ENCODE results near the gene HK2. TPM values are rescaled to one million over a fixed set of nuclear protein-coding genes. Genes with fewer than 3 reads are reported as not detected.
"Not testable (repeated sequence)": the region's sequence is repeated elsewhere in the genome, so short reads cannot be mapped to it uniquely, and the experiment has no call there.

HK2 gene
- total and polyA plus RNA-seq, 5 donors from 2014 or later: 2.7 to 11.4 (median 4.9) TPM

- ATAC-seq (ENCODE audit: low read depth in 2 of 2): no peak
These were observed 12.6 kb downstream of the HK2 start for GRCh38 chr2:74846481-74846880.

GRCh38 chr2:74847070-74847858 lies 13.3 kb downstream of the HK2 start:
- Histone ChIP-seq H3K36me3 (ENCODE audit: control insufficient read depth, insufficient read depth, low read length) (no peaks in the 10 kb centered on the region), H3K27ac (ENCODE audit: insufficient read depth, low read length, poor library complexity, severe bottlenecking) (peak overlapping the region; percentile 52), H3K27me3 (ENCODE audit: control insufficient read depth, insufficient read depth, low read length) (no peaks in the 10 kb centered on the region), H3K9me3 (ENCODE audit: control insufficient read depth in 2 of 2, low read length in 2 of 2) (no peaks in the 10 kb centered on the region), H3K4me1 (ENCODE audit: control insufficient read depth, insufficient read depth, low read length, poor library complexity, severe bottlenecking) (peaks cover 86% of the 10 kb centered on the region), H3K4me3 (ENCODE audit: low read depth, low read length) (no peak overlapping the region)
- DNase-seq: no peak
- Mint-ChIP-seq H3K4me3 (peak overlapping the region in 2 of 4 donors; percentile 48 to 55), H3K4me1 (peaks cover 20 to 94% (median 80%) of the 10 kb centered on the region in 4 donors), H3K36me3 (no peaks in the 10 kb centered on the region), H3K27ac (peak overlapping the region; percentile 79 to 89 (median 84)), H3K27me3 (peaks cover 4% of the 10 kb centered on the region), H3K9me3 (no peaks in the 10 kb centered on the region)
- no peak for ATAC-seq (ENCODE audit: low read depth in 2 of 2)

More at GRCh38 chr2:74846481-74846880, 12.6 kb downstream of the HK2 start:
- H3K27ac ChIP-seq (ENCODE audit: insufficient read depth, low read length, poor library complexity, severe bottlenecking): no peak overlapping the region
- Mint-ChIP-seq H3K27ac (peak overlapping the region; percentile 72 to 84 (median 79)), H3K4me3 (peak overlapping the region; percentile 21 to 55 (median 48)), H3K27me3 (peaks cover 4% of the 10 kb centered on the region), H3K36me3 (no peaks in the 10 kb centered on the region), H3K9me3 (no peaks in the 10 kb centered on the region), H3K4me1 (peaks cover 20 to 99% (median 81%) of the 10 kb centered on the region in 4 donors)
- peaks cover 94% of the 10 kb centered on the region for H3K4me1 ChIP-seq (ENCODE audit: control insufficient read depth, insufficient read depth, low read length, poor library complexity, severe bottlenecking)
- no peak overlapping the region for H3K4me3 ChIP-seq (ENCODE audit: low read depth, low read length)
- no peaks in the 10 kb centered on the region for H3K9me3 ChIP-seq (ENCODE audit: control insufficient read depth in 2 of 2, low read length in 2 of 2)
- no peaks in the 10 kb centered on the region for H3K36me3 ChIP-seq (ENCODE audit: control insufficient read depth, insufficient read depth, low read length)
- H3K27me3 ChIP-seq (ENCODE audit: control insufficient read depth, insufficient read depth, low read length): no peaks in the 10 kb centered on the region
- DNase-seq: no peak

DNA sequence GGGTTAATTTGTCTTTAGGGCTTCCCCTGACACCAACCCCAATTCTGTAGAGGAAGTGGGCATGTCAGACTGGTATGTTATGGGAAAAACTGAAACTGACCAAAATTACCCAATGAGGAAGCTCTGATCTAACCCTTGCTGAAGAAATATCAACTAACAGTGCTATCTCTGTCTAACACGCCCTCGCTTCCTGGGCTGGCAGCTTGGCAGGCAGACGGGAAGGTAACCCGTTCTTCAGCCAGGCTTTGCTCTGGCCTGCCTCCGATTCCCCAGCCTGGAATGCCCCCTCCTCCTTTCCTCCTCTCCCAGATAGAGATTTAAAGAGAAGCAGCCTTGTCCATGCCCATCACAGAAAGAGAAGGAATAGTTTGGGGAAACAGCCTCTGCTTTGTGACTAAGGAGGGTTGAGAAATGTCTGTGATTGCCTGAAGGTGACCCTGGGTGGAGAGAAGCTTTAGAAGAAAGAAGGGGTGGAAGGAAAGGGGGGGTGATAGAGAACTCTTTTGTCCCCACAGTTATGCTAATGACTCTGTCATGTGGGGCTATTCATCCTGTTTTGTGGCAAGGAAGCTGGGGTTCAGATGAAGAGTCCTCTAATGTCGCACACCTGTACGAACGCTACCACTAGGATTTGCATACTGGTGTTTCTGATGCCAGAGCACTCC lies 15.4 kb downstream of the HK2 start:
- H3K4me3 ChIP-seq (ENCODE audit: low read depth, low read length): peak overlapping the region; percentile 79
- DNase-seq (peak; percentile 21 to 87 (median 74)), ATAC-seq (ENCODE audit: low read depth in 2 of 2) (peak; percentile 79 to 80)
- H3K36me3 Mint-ChIP-seq: no peaks in the 10 kb centered on the region
- no peaks in the 10 kb centered on the region for H3K9me3 Mint-ChIP-seq
- no peaks in the 10 kb centered on the region for H3K27me3 Mint-ChIP-seq
- H3K27me3 ChIP-seq (ENCODE audit: control insufficient read depth, insufficient read depth, low read length): no peaks in the 10 kb centered on the region
- H3K27ac Mint-ChIP-seq: peak overlapping the region; percentile 94 to 100 (median 99)
- no peaks in the 10 kb centered on the region for H3K36me3 ChIP-seq (ENCODE audit: control insufficient read depth, insufficient read depth, low read length)
- peaks cover 13 to 78% (median 64%) of the 10 kb centered on the region in 4 donors for H3K4me1 Mint-ChIP-seq
- no peaks in the 10 kb centered on the region for H3K9me3 ChIP-seq (ENCODE audit: control insufficient read depth in 2 of 2, low read length in 2 of 2)
- H3K27ac ChIP-seq (ENCODE audit: insufficient read depth, low read length, poor library complexity, severe bottlenecking): peak overlapping the region; percentile 87
- H3K4me3 Mint-ChIP-seq: peak overlapping the region; percentile 77 to 90 (median 82)
- H3K4me1 ChIP-seq (ENCODE audit: control insufficient read depth, insufficient read depth, low read length, poor library complexity, severe bottlenecking): peaks cover 66% of the 10 kb centered on the region

DNA sequence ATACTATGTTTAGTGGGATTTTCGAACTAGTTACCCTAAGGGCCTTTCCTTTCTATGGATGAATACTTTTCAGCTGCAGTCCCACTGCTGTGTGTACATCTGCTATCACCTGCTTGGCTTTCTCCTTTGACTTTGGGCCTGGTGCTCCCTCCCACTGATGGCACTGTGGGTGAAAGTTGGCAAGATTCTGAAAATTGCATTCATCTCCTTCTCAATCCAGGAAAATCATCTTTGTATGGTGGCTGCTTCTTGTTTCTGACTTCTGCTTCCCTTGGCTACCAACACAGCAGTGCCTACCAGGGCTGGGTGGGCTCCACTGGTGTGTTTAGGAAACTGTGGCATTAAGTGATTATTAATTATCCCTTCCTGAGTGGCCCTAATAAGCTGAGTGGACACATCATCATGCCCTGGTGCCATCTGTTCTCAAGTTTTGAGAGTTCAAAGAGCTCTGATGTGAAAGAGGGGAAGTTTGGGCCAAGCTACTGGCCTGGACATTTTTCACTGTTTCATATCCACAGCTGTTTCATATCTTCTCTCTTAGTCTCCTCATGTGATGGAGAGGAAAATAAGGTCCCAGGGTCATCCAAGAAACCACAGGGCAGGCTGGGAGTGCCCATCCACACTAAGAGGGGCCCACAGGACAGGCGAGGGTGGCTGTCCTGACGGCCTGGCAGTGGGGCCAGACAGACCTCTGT lies 16.7 kb downstream of the HK2 start:
- Mint-ChIP-seq H3K4me3 (peak overlapping the region in 3 of 4 donors; percentile 22 to 77 (median 28)), H3K27me3 (no peaks in the 10 kb centered on the region), H3K4me1 (peaks cover 13 to 71% (median 56%) of the 10 kb centered on the region in 4 donors), H3K36me3 (peaks cover 6% of the 10 kb centered on the region), H3K27ac (peak overlapping the region; percentile 94 to 100 (median 99)), H3K9me3 (no peaks in the 10 kb centered on the region)
- no peaks in the 10 kb centered on the region for H3K27me3 ChIP-seq (ENCODE audit: control insufficient read depth, insufficient read depth, low read length)
- ATAC-seq (ENCODE audit: low read depth in 2 of 2) (no peak), DNase-seq (no peak)
- H3K4me1 ChIP-seq (ENCODE audit: control insufficient read depth, insufficient read depth, low read length, poor library complexity, severe bottlenecking): peaks cover 53% of the 10 kb centered on the region
- H3K36me3 ChIP-seq (ENCODE audit: control insufficient read depth, insufficient read depth, low read length): no peaks in the 10 kb centered on the region
- H3K27ac ChIP-seq (ENCODE audit: insufficient read depth, low read length, poor library complexity, severe bottlenecking): peak overlapping the region; percentile 87
- no peaks in the 10 kb centered on the region for H3K9me3 ChIP-seq (ENCODE audit: control insufficient read depth in 2 of 2, low read length in 2 of 2)
- H3K4me3 ChIP-seq (ENCODE audit: low read depth, low read length): peak overlapping the region; percentile 79

- Mint-ChIP-seq H3K4me1 (peaks cover 13 to 68% (median 53%) of the 10 kb centered on the region in 4 donors), H3K27me3 (no peaks in the 10 kb centered on the region), H3K36me3 (peaks cover 7% of the 10 kb centered on the region), H3K4me3 (peak overlapping the region in 1 of 4 donors; percentile 13), H3K9me3 (no peaks in the 10 kb centered on the region), H3K27ac (peak overlapping the region; percentile 23 to 94 (median 83))
- DNase-seq (no peak), ATAC-seq (ENCODE audit: low read depth in 2 of 2) (no peak)
- Histone ChIP-seq H3K27ac (ENCODE audit: insufficient read depth, low read length, poor library complexity, severe bottlenecking) (peak overlapping the region; percentile 87), H3K4me3 (ENCODE audit: low read depth, low read length) (no peak overlapping the region), H3K4me1 (ENCODE audit: control insufficient read depth, insufficient read depth, low read length, poor library complexity, severe bottlenecking) (peaks cover 48% of the 10 kb centered on the region), H3K27me3 (ENCODE audit: control insufficient read depth, insufficient read depth, low read length) (no peaks in the 10 kb centered on the region), H3K36me3 (ENCODE audit: control insufficient read depth, insufficient read depth, low read length) (no peaks in the 10 kb centered on the region), H3K9me3 (ENCODE audit: control insufficient read depth in 2 of 2, low read length in 2 of 2) (no peaks in the 10 kb centered on the region)
These were observed 17.3 kb downstream of the HK2 start for GRCh38 chr2:74851191-74851566.

DNA sequence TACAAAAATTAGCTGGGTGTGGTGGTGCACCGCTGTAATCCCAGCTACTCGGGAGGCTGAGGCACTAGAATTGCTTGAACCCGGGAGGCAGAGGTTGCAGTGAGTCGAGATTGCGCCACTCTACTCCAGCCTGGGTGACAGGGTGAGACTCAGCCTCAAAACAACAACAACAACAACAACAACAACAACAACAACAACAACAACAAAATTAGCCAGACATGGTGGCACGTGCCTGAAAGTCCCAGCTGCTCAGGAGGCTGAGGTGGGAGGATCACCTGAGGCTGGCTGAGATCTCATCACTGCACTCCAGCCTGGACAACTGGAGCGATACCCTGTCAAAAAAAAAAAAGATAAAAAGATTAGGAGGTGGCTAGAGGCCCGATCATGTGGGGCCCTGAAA lies 19.4 kb downstream of the HK2 start:
- not testable (repeated sequence) for H3K9me3 ChIP-seq (ENCODE audit: control insufficient read depth in 2 of 2, low read length in 2 of 2); H3K36me3 ChIP-seq (ENCODE audit: control insufficient read depth, insufficient read depth, low read length); H3K27ac ChIP-seq (ENCODE audit: insufficient read depth, low read length, poor library complexity, severe bottlenecking); H3K27me3 Mint-ChIP-seq; H3K9me3 Mint-ChIP-seq; ATAC-seq (ENCODE audit: low read depth in 2 of 2); H3K27me3 ChIP-seq (ENCODE audit: control insufficient read depth, insufficient read depth, low read length); H3K4me3 ChIP-seq (ENCODE audit: low read depth, low read length); DNase-seq; H3K27ac Mint-ChIP-seq
- H3K4me3 Mint-ChIP-seq: peak overlapping the region in 1 of 4 donors; percentile 78
- peaks cover 13 to 50% (median 39%) of the 10 kb centered on the region in 4 donors for H3K4me1 Mint-ChIP-seq
- H3K36me3 Mint-ChIP-seq: peaks cover 11% of the 10 kb centered on the region
- H3K4me1 ChIP-seq (ENCODE audit: control insufficient read depth, insufficient read depth, low read length, poor library complexity, severe bottlenecking): peaks cover 29% of the 10 kb centered on the region

GRCh38 chr2:74854401-74854800 lies 20.5 kb downstream of the HK2 start:
- H3K4me3 ChIP-seq (ENCODE audit: low read depth, low read length): no peak overlapping the region
- H3K36me3 Mint-ChIP-seq: peaks cover 11% of the 10 kb centered on the region
- H3K36me3 ChIP-seq (ENCODE audit: control insufficient read depth, insufficient read depth, low read length): no peaks in the 10 kb centered on the region
- no peaks in the 10 kb centered on the region for H3K9me3 ChIP-seq (ENCODE audit: control insufficient read depth in 2 of 2, low read length in 2 of 2)
- no peaks in the 10 kb centered on the region for H3K9me3 Mint-ChIP-seq
- H3K27me3 ChIP-seq (ENCODE audit: control insufficient read depth, insufficient read depth, low read length): no peaks in the 10 kb centered on the region
- ATAC-seq (ENCODE audit: low read depth in 2 of 2) (no peak), DNase-seq (no peak)
- H3K27ac Mint-ChIP-seq: peak overlapping the region in 2 of 3 donors; percentile 48 to 71
- peak overlapping the region in 1 of 4 donors; percentile 7 for H3K4me3 Mint-ChIP-seq
- no peaks in the 10 kb centered on the region for H3K27me3 Mint-ChIP-seq
- H3K27ac ChIP-seq (ENCODE audit: insufficient read depth, low read length, poor library complexity, severe bottlenecking): no peak overlapping the region
- peaks cover 8 to 40% (median 29%) of the 10 kb centered on the region in 4 donors for H3K4me1 Mint-ChIP-seq
- H3K4me1 ChIP-seq (ENCODE audit: control insufficient read depth, insufficient read depth, low read length, poor library complexity, severe bottlenecking): peaks cover 19% of the 10 kb centered on the region

Data from CD4-positive, CD25-positive, alpha-beta regulatory T cell (primary cell).